Dermis microvascular lymphatic vessel endothelial cell (primary cell): ENCODE measurements around the gene HEMGN. TPM values are rescaled to one million over a fixed set of nuclear protein-coding genes. Genes with fewer than 3 reads are reported as not detected.
A peak's percentile ranks its signal among the peaks of the same experiment; 100 is the strongest.

Experiments used
- DNase-seq, 2 donors: peaks; one replicate each; pipeline versions ENCODE4 v3.0.0 to v3.0.0-alpha.2; 2010; ENCODE audit warnings: low read depth in 2 of 2
- total RNA-seq: library from RNA; depleted of rRNA; stranded (reverse); fragments of >200 nt; gene quantifications from 2 replicates; pipeline ENCODE4 v1.2.1, GENCODE V29; 2014

The HEMGN gene
- total RNA-seq, 1 donor from 2014 or later: not detected

DNA sequence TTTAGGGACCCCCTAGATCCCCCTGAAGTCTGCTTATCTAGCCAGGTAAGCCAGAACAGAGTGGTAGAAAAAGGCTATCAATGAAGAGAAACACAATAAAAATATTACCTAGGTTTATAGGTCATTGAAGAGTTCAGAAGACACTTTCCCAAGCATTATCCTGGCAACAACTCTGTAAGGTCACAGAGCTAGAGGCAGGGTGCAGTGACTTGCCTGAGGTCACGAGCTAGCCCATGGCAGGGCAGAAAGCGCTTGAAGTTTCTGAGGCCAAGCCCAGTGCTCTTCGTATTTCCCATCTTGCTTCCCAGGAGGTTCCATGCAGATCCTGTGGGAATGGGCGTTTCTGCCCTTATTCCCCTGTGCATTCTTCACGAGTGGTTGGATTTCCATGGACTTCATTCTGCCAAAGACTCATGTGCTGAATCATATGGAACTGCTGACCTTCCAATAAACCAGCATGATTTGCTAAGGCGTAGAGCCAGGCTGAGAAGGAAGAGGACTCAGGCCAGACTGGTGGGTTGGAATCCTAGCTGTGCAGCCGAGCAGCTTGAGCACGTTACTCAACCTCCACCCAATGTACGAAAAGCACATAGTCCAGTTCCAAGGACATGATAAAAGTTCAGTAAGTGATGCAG is 37.8 kb downstream of the HEMGN start:
- DNase-seq: no peak

DNA sequence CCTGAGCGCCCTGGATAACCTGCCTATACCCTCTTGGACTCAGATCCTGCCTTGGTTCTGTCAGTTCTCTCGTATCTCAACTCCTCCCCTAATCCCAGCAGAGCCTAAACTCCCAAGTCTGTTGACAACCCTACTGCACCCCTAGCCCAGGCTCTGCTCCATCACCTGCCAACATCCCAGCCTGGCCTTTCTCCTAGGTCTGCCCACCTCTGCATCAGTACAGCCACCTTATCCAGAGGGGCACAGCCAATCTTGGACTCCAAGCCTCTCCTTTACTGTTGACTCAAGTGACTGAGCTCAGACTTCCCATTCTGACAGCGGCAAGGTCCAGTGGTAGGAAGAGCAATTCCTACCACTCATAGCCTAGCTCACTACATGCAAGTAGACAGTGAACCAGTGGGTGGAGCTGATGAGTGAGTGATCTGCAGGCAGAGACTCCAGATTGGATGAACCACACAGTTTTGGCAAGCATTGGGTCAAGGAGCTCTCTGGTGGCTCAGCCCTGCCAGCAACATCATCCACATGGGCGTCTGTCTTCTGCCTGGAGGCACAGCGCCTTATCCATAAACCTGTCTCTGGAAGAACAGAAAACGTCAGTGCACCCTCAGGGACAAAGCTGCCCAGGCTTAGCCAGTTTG is 42.2 kb downstream of the HEMGN start:
- DNase-seq: no peak

DNA sequence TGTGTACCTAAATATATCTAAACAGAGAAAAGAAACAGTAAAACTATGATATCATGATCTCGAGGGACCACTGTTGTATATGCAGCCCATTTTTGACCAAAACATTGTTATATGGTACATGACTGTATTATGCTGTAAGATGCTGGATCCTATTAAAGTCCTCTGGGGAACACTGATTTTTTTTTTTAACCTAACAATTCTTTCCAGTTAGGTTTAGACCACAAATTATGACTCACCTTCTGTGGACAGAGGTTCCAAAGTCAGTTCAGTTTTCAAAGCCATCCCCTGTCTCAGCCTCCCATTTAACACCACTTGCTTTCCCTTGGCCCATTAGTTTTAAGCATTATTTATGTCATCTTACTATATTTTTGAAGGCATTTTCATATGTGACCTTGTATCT is 42.8 kb downstream of the HEMGN start:
- DNase-seq: no peak

DNA sequence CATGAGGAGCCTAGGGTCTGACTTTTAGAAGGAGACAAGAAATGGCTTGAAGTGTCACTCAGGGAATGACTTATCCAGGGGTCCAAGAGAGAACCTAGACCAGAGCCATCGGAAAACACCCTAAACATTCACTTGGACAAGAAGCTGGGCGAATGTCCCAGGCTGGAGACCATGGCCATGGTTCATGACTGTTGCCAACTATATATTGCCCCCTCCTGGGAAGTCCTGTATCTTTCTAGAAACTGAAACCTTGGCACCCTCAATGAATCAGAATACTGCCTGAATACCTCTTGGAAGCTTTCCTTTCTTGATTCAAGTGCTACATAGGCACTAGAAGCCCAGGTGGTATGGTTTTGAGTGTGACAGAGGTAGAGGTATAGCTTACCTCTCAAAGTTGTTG is 45.6 kb downstream of the HEMGN start:
- DNase-seq: no peak

DNA sequence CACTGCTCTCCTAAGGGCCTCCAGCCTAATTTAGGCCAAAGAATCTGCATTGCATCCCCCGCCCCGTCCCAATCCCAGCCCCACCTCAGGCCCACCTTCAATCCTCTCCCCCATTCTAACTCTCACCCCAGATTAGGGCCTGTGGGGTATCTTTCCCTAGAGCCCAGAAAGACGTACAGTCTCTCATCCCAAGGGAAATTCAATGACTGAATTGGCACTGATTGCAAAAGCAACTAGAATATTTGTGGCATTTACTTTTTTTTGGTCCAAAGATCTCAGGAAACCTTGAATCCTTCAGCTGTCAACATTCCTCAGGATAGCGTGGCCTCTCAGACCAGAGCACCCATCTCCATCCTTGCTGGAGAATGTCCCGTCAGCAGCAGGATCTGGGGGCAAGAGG is 46.2 kb downstream of the HEMGN start:
- no peak for DNase-seq

DNA sequence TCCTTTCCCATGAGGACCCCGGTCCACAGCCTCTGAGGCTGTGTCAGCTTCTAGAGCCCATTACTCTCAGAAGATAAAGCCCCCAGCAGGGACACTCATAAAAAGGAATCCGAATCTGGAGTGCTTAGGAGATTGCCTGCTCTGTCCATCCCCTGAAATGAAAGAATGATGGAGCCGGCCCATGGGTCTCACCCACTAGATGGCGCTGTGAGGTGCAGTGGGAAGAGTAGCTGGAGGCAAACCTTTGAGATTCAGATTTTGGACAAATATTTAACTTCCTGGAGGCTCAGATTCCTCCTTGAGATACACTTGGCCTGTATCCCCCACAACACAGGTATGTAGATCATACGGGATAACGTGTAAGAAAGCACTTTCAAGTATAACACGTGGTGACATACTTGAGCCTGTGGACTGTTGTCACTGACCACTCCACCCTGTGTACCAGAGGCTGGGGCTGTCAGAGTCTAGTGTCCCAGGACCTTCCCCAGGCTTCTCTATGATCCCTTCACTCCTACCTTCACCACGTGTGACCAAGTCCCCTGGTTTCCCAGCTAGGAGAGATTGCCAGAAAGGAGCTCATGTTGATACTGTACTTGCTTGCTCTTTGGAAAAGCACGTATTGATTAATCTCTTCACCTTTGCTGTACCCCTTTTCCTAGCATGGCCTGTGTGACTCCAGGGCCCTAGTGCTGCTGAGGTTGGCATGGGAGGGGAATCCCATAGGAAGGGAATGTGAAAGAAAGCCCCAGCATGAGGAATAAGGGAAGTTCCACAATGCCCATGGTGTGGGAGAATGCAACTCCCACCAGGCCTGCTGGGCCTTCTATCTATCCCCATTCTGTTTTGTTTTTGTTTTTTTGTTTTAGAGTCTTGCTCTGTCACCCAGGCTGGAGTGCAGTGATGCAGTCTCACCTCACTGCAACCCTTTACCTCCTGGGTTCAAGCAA is 47.8 kb downstream of the HEMGN start:
- peak in 1 of 2 donors; percentile 25 for DNase-seq

DNA sequence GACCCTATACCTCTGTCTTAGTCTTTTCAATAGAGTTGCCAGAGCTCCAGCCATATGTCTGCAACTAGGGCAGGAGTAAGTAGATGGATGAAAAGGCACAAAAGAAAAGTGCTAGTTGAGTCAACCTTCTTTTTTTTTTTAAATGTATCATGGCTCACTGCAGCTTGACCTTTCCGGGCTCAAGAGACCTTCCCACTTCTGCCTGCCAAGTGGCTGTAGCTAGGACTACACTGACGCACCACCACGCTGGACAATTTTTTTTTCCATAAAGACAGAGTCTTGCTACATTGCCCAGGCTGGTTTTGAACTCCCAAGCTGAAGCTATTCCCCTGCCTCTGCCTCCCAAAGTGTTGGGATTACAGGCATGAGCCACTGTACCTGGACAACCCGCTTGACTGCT is 57.6 kb downstream of the HEMGN start:
- peak in 1 of 2 donors; percentile 37 for DNase-seq

Other genes starting within 250 kb of the HEMGN start
- gene XPA, start 240.8 kb downstream of the HEMGN start, total RNA-seq: 6.3 and 7.2 TPM in 2 replicates
- gene FOXE1, start 84.9 kb downstream of the HEMGN start, total RNA-seq: not detected in 2 replicates
- 11.8 and 14.4 TPM in 2 replicates for gene TRMO, start 15.7 kb downstream of the HEMGN start, total RNA-seq
- 5.1 and 5.8 TPM in 2 replicates for gene ANP32B, start 45.2 kb upstream of the HEMGN start, total RNA-seq
- 72.8 and 77.8 TPM in 2 replicates for gene NANS, start 118.6 kb upstream of the HEMGN start, total RNA-seq
- 1.9 and 2.4 TPM in 2 replicates for gene TRIM14, start 181.1 kb upstream of the HEMGN start, total RNA-seq